EH (cell line): ENCODE data around the gene AP4S1.
"Not testable (repeated sequence)": the region's sequence is repeated elsewhere in the genome, so short reads cannot be mapped to it uniquely, and the experiment has no call there.

Experiments used
- DNase-seq: peaks from one replicate; pipeline ENCODE4 v3.0.0-alpha.2; 2015; ENCODE audit warnings: low read depth

Gene AP4S1

GRCh38 chr14:31006703-31007102, 18.7 kb upstream of the AP4S1 start:
- DNase-seq, result no peak

GRCh38 chr14:31009836-31010574, 15.4 kb upstream of the AP4S1 start:
- DNase-seq, result no peak

GRCh38 chr14:31010935-31011334, 14.5 kb upstream of the AP4S1 start:
- no peak for DNase-seq

- DNase-seq, result no peak
These were observed 11.6 kb upstream of the AP4S1 start for GRCh38 chr14:31013841-31014240.

DNA sequence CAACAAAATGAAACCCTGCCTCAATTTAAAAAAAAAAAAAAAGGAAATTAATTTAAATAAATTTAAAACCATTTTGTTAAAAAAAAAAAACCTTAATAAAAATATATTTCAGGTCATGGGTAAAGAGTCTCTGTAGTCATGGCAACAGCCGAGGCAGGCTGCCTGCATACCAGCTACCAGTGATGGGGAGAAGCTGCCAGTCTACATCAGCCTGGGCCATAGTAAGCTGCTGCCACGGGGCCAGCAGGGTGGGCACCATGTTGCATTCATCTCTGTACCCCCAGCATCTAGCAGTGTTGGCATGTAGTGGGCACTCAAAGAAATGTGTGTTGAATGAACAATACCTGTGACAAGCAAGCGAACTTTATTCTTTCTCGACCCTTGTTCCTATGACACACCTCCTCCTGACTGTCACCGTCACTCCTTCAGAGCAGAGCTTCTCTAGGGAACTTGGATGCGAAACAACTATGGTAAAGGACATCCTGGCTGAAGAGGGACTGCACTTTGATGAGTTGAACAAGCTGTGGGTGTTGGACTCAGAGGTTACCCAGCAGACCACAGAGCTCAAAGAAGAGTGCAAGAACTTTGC, 7.3 kb upstream of the AP4S1 start:
- DNase-seq, result no peak

GRCh38 chr14:31020834-31021575, 4.4 kb upstream of the AP4S1 start:
- DNase-seq, result no peak

GRCh38 chr14:31021576-31021949, 3.9 kb upstream of the AP4S1 start:
- DNase-seq, result no peak

- no peak for DNase-seq
These were observed 3.1 kb upstream of the AP4S1 start for GRCh38 chr14:31022386-31022785.

GRCh38 chr14:31024010-31024480, 1.4 kb upstream of the AP4S1 start:
- no peak for DNase-seq

GRCh38 chr14:31024577-31025366, 677 bp upstream of the AP4S1 start:
- peak; percentile 33 for DNase-seq

GRCh38 chr14:31026077-31026449, 614 bp downstream of the AP4S1 start, which contains the start of gene STRN3:
TSS of gene STRN3 (minus strand) at chr14:31026379. CDS start at chr14:31026185, 194 bp downstream.
- DNase-seq, result no peak

DNA sequence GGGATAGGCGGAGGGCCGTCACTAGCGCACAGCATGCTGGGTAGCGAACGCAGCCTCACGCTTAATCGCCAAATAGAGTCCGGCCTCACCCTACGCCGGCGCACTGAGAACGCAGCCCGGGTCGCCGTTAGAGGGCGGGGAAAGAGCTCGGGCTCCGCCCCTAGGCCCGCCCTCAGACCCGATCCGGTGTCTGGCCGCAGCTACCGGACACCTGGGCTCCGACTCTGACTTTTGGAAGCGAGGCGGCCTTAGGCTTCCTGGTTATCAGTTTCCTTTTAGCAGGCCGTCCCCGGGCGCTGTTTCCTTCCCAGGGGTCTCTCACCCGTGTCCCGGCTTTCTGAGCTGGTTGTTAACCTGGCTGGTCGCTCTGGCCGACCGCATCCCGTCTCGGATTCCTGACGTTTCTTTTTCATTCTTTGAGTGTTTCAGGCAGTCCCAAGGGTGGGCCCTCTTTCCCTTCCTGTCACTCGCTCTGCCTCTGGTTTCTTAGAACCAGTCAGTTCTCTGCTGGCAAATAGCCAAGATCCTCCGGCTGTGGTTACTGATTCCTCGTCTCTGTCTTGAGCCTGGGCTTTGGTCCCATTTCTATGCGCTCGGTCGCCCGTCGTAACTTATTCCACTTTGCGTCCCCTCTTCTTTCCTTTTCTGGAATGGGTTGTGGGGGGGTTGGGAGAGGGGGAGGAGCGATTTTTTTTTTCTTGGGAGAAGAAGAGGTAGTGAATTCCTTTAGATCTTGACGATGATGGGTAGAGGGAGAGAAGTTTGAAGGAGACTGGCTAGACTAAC, 1.2 kb downstream of the AP4S1 start:
- DNase-seq, result peak; percentile 98

DNA sequence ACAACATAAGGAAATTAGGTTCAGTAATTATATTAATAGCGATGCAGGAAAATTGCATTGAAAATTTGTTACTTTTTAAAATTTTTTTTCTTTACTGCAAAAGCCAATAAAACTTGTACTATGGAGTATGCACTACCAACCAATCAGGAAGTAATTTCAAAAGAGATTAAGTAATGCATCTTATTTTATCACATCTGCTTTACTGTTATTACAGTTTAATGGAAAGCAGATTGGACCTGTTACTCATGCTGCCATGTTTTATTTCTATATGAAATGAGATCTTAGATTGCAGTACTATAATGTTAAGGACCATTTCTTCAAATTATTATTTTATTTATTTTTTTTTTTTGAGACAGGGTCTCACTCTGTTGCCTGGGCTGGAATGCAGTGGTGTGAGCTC, 2.4 kb downstream of the AP4S1 start:
- peak; percentile 13 for DNase-seq

- no peak for DNase-seq
These were observed 3.8 kb downstream of the AP4S1 start for GRCh38 chr14:31029016-31029970.

DNA sequence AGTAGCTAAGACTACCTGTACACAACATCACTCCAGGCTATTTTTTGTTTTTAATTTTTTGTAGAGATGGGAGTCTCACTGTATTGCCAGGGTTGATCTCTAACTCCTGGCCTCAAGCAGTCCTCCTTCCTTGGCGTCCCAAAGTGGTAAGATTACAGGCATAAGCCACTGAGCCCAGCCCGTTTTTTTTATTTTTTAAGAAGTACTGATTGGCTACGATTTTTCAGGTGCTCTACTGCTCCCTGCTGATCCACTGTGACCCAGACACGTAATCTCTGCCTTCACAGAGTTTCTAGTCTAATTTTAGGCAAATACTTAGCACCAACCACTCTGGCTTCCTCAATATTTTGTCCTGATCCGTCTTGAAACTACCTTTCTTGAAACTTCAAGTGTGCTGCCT, 5.0 kb downstream of the AP4S1 start:
- DNase-seq, result no peak

DNA sequence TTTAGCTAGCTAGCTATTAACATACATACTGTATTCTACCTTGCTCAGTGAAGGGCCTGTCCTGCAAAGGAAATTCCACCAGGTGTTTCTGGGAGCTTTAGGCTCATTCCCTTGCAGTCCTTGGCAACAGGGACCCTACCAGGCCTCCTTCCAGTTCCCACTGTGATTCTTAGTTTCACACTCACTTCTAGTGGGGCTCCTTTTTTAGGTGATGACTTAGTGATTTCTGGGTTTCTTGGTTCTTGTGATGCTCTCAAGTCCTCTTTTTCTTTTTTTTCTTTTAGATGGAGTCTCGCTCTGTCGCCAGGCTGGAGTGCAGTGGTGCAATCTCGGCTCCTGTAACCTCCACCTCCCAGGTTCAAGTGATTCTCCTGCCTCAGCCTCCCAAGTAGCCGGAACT, 11.1 kb downstream of the AP4S1 start:
- DNase-seq, result no peak

GRCh38 chr14:31037709-31038221, 12.3 kb downstream of the AP4S1 start:
- no peak for DNase-seq

DNA sequence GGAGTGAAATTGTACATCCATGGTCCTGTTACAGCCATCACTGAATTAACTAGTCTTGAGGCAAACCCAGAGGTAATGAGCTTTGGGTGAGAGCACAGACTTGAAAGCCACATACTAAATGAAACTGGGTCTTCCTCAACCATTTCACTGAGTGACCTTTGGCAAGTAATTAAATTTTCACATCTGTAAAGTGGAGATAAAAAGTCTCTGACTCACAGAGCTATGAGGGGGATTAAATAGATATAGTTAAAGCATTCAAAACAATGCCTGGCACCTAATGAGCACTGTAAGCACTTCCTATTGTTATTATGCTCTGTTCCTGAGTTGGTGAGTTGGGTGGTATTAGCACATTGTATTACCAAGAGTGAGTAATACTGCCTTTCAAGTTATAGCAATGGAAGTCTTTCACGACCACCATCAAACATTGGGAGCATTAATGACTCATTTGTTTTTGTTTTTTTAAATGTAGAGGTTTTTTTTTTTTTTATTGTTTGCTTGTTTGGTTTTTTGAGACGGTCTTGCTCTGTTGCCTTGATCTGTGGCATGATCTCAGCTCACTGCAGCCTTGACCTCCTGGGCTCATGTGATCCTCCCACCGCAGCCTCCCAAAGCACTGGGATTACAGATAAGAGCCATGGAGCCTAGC, 13.2 kb downstream of the AP4S1 start:
- DNase-seq, result no peak

DNA sequence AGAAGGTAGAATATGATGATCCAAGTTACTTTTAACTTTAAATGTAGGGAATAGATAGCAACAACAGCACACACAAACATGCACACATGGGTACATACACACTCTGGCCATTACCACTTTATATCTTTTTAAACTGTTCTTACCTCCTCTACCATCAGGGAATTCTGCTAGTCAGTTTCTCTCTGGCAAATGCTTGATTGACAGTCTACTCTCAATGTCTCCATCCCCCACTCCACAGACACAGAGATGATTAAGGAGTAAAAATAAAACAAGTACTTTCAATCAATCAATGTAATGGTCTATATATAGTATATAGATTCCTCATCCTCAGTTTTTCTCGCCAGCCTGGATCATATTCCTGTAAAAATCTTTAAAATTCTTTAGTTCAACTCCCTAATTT, 16.9 kb downstream of the AP4S1 start:
- DNase-seq, result no peak

DNA sequence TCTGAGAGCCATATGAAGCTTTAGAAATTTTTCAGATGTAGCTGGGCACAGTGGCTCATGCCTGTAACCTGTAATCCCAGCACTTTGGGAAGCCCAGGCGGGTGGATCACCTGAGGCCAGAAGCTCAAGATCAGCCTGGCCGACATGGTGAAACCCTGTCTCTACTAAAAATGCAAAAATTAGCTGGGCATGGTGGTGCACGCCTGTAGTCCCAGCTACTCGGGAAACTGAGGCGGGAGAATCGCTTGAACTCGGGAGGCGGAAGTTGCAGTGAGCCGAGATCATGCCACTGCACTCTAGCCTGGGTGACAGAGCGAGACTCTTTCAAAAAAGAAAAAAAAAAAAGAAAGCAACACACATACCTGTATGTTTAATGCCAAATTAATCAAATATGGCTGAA, 17.4 kb downstream of the AP4S1 start:
- DNase-seq, result not testable (repeated sequence)
